ENCODE data around the gene TMEM218.
"Not testable (repeated sequence)": the region's sequence is repeated elsewhere in the genome, so short reads cannot be mapped to it uniquely, and the experiment has no call there.

TMEM218 gene

GRCh38 chr11:125075242-125075625, 36.2 kb downstream of the TMEM218 start:
- no peak for DNase-seq (ENCODE audit: low read depth)

- DNase-seq (ENCODE audit: low read depth), result no peak
These were observed 36.8 kb downstream of the TMEM218 start for GRCh38 chr11:125074511-125075241.

GRCh38 chr11:125073616-125074483, 37.6 kb downstream of the TMEM218 start:
- no peak for DNase-seq (ENCODE audit: low read depth)

- no peak for DNase-seq (ENCODE audit: low read depth)
These were observed 38.4 kb downstream of the TMEM218 start for GRCh38 chr11:125072961-125073590.

GRCh38 chr11:125072218-125072960, 39.0 kb downstream of the TMEM218 start:
- DNase-seq (ENCODE audit: low read depth), result no peak

GRCh38 chr11:125071846-125072217, 39.6 kb downstream of the TMEM218 start:
- DNase-seq (ENCODE audit: low read depth), result no peak

- no peak for DNase-seq (ENCODE audit: low read depth)
These were observed 40.0 kb downstream of the TMEM218 start for GRCh38 chr11:125071435-125071834.

- peak; percentile 21 for DNase-seq (ENCODE audit: low read depth)
These were observed 40.6 kb downstream of the TMEM218 start for GRCh38 chr11:125070699-125071254.

GRCh38 chr11:125069796-125070195, 41.6 kb downstream of the TMEM218 start:
- DNase-seq (ENCODE audit: low read depth), result no peak

GRCh38 chr11:125069008-125069407, 42.4 kb downstream of the TMEM218 start:
- DNase-seq (ENCODE audit: low read depth), result no peak

- DNase-seq (ENCODE audit: low read depth), result no peak
These were observed 43.1 kb downstream of the TMEM218 start for GRCh38 chr11:125068368-125068767.

- no peak for DNase-seq (ENCODE audit: low read depth)
These were observed 47.4 kb downstream of the TMEM218 start for GRCh38 chr11:125064070-125064469.

GRCh38 chr11:125063429-125064043, 47.9 kb downstream of the TMEM218 start:
- no peak for DNase-seq (ENCODE audit: low read depth)

- peak; percentile 36 for DNase-seq (ENCODE audit: low read depth)
These were observed 48.4 kb downstream of the TMEM218 start, which contains the start of gene SLC37A2 for GRCh38 chr11:125062931-125063428. Gene SLC37A2 (plus strand): TSS chr11:125063305. CDS start chr11:125063368, 63 bp downstream.

GRCh38 chr11:125062218-125062930, 49.1 kb downstream of the TMEM218 start:
- DNase-seq (ENCODE audit: low read depth), result no peak

- DNase-seq (ENCODE audit: low read depth), result no peak
These were observed 50.1 kb downstream of the TMEM218 start for GRCh38 chr11:125061281-125061680.

GRCh38 chr11:125057693-125058016, 53.8 kb downstream of the TMEM218 start:
- DNase-seq (ENCODE audit: low read depth), result no peak

- no peak for DNase-seq (ENCODE audit: low read depth)
These were observed 54.3 kb downstream of the TMEM218 start for GRCh38 chr11:125056931-125057692.

GRCh38 chr11:125056111-125056510, 55.3 kb downstream of the TMEM218 start:
- not testable (repeated sequence) for DNase-seq (ENCODE audit: low read depth)
